HepG2 (cell line): ENCODE data around the gene BMERB1. TPM values are rescaled to one million over a fixed set of nuclear protein-coding genes. Genes with fewer than 3 reads are reported as not detected.
A peak's percentile ranks its signal among the peaks of the same experiment; 100 is the strongest.

Source experiments
- BORCS8-MEF2B ChIP-seq: sonication (generic); formaldehyde crosslinking; IDR thresholded peaks from 2 replicates; pipeline ENCODE4 v1.8.0; 2022; ENCODE audit warnings: mild to moderate bottlenecking, missing genetic modification reagents
- CCAR2 ChIP-seq: fragments of 200-400 bp; formaldehyde crosslinking; optimal IDR thresholded peaks from 2 replicates; pipeline ENCODE3; 2018; ENCODE audit warnings: low read depth, mild to moderate bottlenecking, low read length, moderate library complexity
- ELF1 ChIP-seq: sonication (generic); formaldehyde crosslinking; IDR thresholded peaks from 2 replicates; pipeline ENCODE4 v1.4.0; 2020; ENCODE audit warnings: missing genetic modification reagents
- FOXJ3 ChIP-seq: sonication (generic); formaldehyde crosslinking; IDR thresholded peaks from 2 replicates; pipeline ENCODE4 v1.4.0; 2020; ENCODE audit warnings: missing genetic modification reagents, mild to moderate bottlenecking, borderline replicate concordance
- LRRFIP1 ChIP-seq: sonication (generic); formaldehyde crosslinking; conservative IDR thresholded peaks from 2 replicates; pipeline ENCODE4 v1.4.0; 2020; ENCODE audit warnings: missing genetic modification reagents
- MED13 ChIP-seq: sonication (generic); formaldehyde crosslinking; IDR thresholded peaks from 2 replicates; pipeline ENCODE4 v1.5.0; 2020; ENCODE audit warnings: missing genetic modification reagents
- RCOR2 ChIP-seq: IDR thresholded peaks from 2 replicates; pipeline ENCODE4 v1.6.1; 2016; ENCODE audit warnings: missing biosample characterization, missing genetic modification reagents
- SMARCE1 ChIP-seq: fragments of 450-650 bp; IDR thresholded peaks from 2 replicates; pipeline ENCODE4 v1.6.1; 2017; ENCODE audit warnings: borderline replicate concordance
- ZFX ChIP-seq: sonication (generic); formaldehyde crosslinking; IDR thresholded peaks from 2 replicates; pipeline ENCODE4 v1.4.0; 2020; ENCODE audit warnings: mild to moderate bottlenecking, low read depth, missing genetic modification reagents, moderate library complexity
- ZNF180 ChIP-seq: sonication (generic); formaldehyde crosslinking; IDR thresholded peaks from 2 replicates; pipeline ENCODE4 v1.4.0; 2020; ENCODE audit warnings: low read depth, missing genetic modification reagents, borderline replicate concordance
- ZNF292 ChIP-seq: sonication (generic); formaldehyde crosslinking; IDR thresholded peaks from 2 replicates; pipeline ENCODE4 v1.8.1; 2022; ENCODE audit warnings: mild to moderate bottlenecking, low read depth, missing genetic modification reagents, borderline replicate concordance
- ZNF709 ChIP-seq: sonication (generic); formaldehyde crosslinking; IDR thresholded peaks from 2 replicates; pipeline ENCODE4 v1.5.0; 2020; ENCODE audit warnings: mild to moderate bottlenecking, missing genetic modification reagents
- ZNF737 ChIP-seq: sonication (generic); formaldehyde crosslinking; IDR thresholded peaks from 2 replicates; pipeline ENCODE4 v1.5.0; 2020; ENCODE audit warnings: missing genetic modification reagents, mild to moderate bottlenecking, borderline replicate concordance
- polyA plus RNA-seq, 8 experiments: library from polyadenylated mRNA; depleted of rRNA in 3 of 8; stranded (reverse) in 7 of 8; unstranded in 1 of 8; fragments of >200 nt; fragmentation: Illumina TruSeq in 4 of 8; extraction: Trizol in 4 of 8; gene quantifications; 2 replicates each; pipeline versions ENCODE4 v1.2.1 to v1.2.3, GENCODE V29; 2011 to 2016; ENCODE audit warnings: low read depth in 4 of 8, missing spikeins in 1 of 8, mixed read lengths in 1 of 8; ENCODE audit not compliant: insufficient read depth in 1 of 8
- total RNA-seq, 5 experiments: library from RNA; depleted of rRNA; stranded (reverse); fragments of >200 nt; fragmentation: Illumina TruSeq; extraction: Trizol; gene quantifications; 2 replicates each; pipeline ENCODE4 v1.2.3, GENCODE V29; 2016; ENCODE audit warnings: low read depth in 1 of 5
- TF ChIP-seq, protein P1 (sequence below): sonication (generic); formaldehyde crosslinking; IDR thresholded peaks from 2 replicates; pipeline ENCODE4 v1.4.0; 2020; ENCODE audit warnings: missing genetic modification reagents, borderline replicate concordance
- TF ChIP-seq, protein P2 (sequence below), 2 experiments: fragments of 450-650 bp in 1 of 2; sonication (generic) in 1 of 2; formaldehyde crosslinking in 1 of 2; IDR thresholded peaks; 2 replicates each; pipeline versions ENCODE4 v1.6.1 to v1.8.0; 2016 to 2022; ENCODE audit warnings: antibody characterized with exemption in 1 of 2, mild to moderate bottlenecking in 1 of 2, missing genetic modification reagents in 1 of 2

The BMERB1 gene
- total and polyA plus RNA-seq, 2 of the 13 experiments (the other 11 are each of a cell fraction or from before 2014, with no cell fraction given), result 1.4 TPM

DNA sequence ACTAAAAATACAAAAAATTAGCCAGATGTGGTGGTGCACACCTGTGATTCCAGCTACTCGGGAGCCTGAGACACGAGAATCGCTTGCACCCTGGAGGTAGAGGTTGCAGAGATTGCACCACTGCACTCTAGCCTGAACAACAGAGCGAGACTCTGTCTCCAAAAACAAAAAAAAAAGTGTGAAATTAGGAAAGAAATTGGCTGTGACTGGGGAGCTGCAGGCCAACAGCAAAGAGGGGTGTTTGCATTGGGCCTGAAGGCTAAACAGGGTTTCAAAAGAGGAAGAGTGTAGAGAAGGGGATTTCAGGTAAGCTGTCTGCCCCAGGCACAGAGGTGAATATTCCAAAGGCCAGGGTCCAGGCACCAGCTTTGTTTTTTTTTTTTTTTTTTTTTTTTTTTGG lies 9.4 kb downstream of the BMERB1 start (continued):
- TF ChIP-seq ZNF709 (CRISPR knock-in tag) (no peak; the same call in 1 of the 2 replicates), RCOR2 (CRISPR knock-in tag) (peak; percentile 29; the same call in 1 of the 2 replicates), CCAR2 (no peak), ZNF292 (CRISPR knock-in tag) (peak; percentile 46), ELF1 (no peak), LRRFIP1 (CRISPR knock-in tag) (no peak), ZNF180 (CRISPR knock-in tag) (no peak), BORCS8-MEF2B (no peak), ZNF737 (CRISPR knock-in tag) (no peak), ZFX (no peak), MED13 (CRISPR knock-in tag) (no peak), SMARCE1 (no peak), FOXJ3 (CRISPR knock-in tag) (no peak)
- TF ChIP-seq, protein P1, sequence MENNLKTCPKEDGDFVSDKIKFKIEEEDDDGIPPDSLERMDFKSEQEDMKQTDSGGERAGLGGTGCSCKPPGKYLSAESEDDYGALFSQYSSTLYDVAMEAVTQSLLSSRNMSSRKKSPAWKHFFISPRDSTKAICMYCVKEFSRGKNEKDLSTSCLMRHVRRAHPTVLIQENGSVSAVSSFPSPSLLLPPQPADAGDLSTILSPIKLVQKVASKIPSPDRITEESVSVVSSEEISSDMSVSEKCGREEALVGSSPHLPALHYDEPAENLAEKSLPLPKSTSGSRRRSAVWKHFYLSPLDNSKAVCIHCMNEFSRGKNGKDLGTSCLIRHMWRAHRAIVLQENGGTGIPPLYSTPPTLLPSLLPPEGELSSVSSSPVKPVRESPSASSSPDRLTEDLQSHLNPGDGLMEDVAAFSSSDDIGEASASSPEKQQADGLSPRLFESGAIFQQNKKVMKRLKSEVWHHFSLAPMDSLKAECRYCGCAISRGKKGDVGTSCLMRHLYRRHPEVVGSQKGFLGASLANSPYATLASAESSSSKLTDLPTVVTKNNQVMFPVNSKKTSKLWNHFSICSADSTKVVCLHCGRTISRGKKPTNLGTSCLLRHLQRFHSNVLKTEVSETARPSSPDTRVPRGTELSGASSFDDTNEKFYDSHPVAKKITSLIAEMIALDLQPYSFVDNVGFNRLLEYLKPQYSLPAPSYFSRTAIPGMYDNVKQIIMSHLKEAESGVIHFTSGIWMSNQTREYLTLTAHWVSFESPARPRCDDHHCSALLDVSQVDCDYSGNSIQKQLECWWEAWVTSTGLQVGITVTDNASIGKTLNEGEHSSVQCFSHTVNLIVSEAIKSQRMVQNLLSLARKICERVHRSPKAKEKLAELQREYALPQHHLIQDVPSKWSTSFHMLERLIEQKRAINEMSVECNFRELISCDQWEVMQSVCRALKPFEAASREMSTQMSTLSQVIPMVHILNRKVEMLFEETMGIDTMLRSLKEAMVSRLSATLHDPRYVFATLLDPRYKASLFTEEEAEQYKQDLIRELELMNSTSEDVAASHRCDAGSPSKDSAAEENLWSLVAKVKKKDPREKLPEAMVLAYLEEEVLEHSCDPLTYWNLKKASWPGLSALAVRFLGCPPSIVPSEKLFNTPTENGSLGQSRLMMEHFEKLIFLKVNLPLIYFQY (CRISPR knock-in tag), result no peak
- TF ChIP-seq, protein P2, sequence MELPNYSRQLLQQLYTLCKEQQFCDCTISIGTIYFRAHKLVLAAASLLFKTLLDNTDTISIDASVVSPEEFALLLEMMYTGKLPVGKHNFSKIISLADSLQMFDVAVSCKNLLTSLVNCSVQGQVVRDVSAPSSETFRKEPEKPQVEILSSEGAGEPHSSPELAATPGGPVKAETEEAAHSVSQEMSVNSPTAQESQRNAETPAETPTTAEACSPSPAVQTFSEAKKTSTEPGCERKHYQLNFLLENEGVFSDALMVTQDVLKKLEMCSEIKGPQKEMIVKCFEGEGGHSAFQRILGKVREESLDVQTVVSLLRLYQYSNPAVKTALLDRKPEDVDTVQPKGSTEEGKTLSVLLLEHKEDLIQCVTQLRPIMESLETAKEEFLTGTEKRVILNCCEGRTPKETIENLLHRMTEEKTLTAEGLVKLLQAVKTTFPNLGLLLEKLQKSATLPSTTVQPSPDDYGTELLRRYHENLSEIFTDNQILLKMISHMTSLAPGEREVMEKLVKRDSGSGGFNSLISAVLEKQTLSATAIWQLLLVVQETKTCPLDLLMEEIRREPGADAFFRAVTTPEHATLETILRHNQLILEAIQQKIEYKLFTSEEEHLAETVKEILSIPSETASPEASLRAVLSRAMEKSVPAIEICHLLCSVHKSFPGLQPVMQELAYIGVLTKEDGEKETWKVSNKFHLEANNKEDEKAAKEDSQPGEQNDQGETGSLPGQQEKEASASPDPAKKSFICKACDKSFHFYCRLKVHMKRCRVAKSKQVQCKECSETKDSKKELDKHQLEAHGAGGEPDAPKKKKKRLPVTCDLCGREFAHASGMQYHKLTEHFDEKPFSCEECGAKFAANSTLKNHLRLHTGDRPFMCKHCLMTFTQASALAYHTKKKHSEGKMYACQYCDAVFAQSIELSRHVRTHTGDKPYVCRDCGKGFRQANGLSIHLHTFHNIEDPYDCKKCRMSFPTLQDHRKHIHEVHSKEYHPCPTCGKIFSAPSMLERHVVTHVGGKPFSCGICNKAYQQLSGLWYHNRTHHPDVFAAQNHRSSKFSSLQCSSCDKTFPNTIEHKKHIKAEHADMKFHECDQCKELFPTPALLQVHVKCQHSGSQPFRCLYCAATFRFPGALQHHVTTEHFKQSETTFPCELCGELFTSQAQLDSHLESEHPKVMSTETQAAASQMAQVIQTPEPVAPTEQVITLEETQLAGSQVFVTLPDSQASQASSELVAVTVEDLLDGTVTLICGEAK (IDR thresholded peaks at IDR 0.05), result no peak
- TF ChIP-seq, protein P2 (CRISPR knock-in tag; IDR thresholded peaks at IDR 0.05), result no peak
